Large intestine (tissue), 3 donors: ENCODE measurements around the gene TBC1D12. TPM values are rescaled to one million over a fixed set of nuclear protein-coding genes. Genes with fewer than 3 reads are reported as not detected.

Experiments used
- DNase-seq, 2 donors: peaks; one replicate each; pipeline versions ENCODE4 v3.0.0 to v3.0.0-alpha.2; 2013
- H3K27ac ChIP-seq: one replicate; pipeline ENCODE4 v1.5.1; 2013; ENCODE audit warnings: low read length
- H3K27me3 ChIP-seq: 2 replicates; pipeline ENCODE4 v1.6.1; 2013; ENCODE audit warnings: low read length; ENCODE audit not compliant: control insufficient read depth, insufficient read depth
- H3K36me3 ChIP-seq: 2 replicates; pipeline ENCODE4 v1.6.1; 2013; ENCODE audit warnings: low read length; ENCODE audit not compliant: control insufficient read depth, insufficient read depth
- H3K4me1 ChIP-seq: one replicate; pipeline ENCODE4 v1.6.1; 2013; ENCODE audit warnings: low read length; ENCODE audit not compliant: control insufficient read depth, insufficient read depth
- H3K4me3 ChIP-seq: one replicate; pipeline ENCODE4 v1.5.1; 2013; ENCODE audit warnings: low read length
- H3K9me3 ChIP-seq: one replicate; pipeline ENCODE4 v1.6.1; 2013; ENCODE audit warnings: mild to moderate bottlenecking, low read depth, low read length, moderate library complexity; ENCODE audit not compliant: control insufficient read depth
- WGBS: methylation state at CpG from one replicate; pipeline ENCODE4 v1.1.5; 2013; ENCODE audit warnings: low lambda C conversion rate; ENCODE audit not compliant: insufficient coverage; 5-methylcytosine and 5-hydroxymethylcytosine counted together
- polyA plus RNA-seq: library from polyadenylated mRNA; unstranded; fragments of 120-200 nt; gene quantifications from one replicate; pipeline ENCODE4 v1.2.1, GENCODE V29; 2013

The TBC1D12 gene
- polyA plus RNA-seq, 1 donor, result 12.1 TPM

- no peak for DNase-seq
- no peaks in the 10 kb centered on the region for H3K9me3 ChIP-seq
- no peaks in the 10 kb centered on the region for H3K36me3 ChIP-seq
- WGBS, result no CpG with 5 or more reads among the region's 1 CpG
- no peak overlapping the region for H3K27ac ChIP-seq
- no peaks in the 10 kb centered on the region for H3K27me3 ChIP-seq
- H3K4me3 ChIP-seq, result no peak overlapping the region
- H3K4me1 ChIP-seq, result no peaks in the 10 kb centered on the region
Observed at GRCh38 chr10:94485094-94485493, 82.8 kb downstream of the TBC1D12 start.

DNA sequence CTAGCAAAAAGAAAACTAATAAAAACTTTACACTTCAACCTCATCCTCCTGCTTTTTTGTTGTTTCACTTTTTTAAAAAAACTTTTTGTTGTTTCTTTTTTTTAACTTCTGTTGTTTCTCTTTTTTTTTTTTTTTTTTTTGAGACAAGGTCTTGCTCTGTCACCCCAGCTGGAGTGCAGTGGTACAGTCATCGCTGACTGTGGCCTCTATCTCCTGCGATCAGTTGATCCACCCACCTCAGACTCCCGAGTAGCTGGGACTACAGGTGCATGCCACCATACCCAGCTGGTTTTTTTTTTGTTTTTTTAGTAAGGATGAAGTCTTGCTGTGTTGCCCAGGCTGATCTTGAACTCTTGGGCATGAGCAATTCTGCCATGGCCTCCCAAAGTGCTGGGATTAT lies 85.2 kb downstream of the TBC1D12 start:
- WGBS, result no CpG with 5 or more reads among the region's 3 CpGs
- Histone ChIP-seq H3K9me3 (no peaks in the 10 kb centered on the region), H3K27ac (no peak overlapping the region), H3K4me1 (no peaks in the 10 kb centered on the region), H3K27me3 (no peaks in the 10 kb centered on the region), H3K4me3 (no peak overlapping the region), H3K36me3 (no peaks in the 10 kb centered on the region)
- no peak for DNase-seq

- Histone ChIP-seq H3K4me3 (no peak overlapping the region), H3K36me3 (no peaks in the 10 kb centered on the region), H3K27ac (no peak overlapping the region), H3K27me3 (no peaks in the 10 kb centered on the region), H3K4me1 (no peaks in the 10 kb centered on the region), H3K9me3 (no peaks in the 10 kb centered on the region)
- DNase-seq, result no peak
- WGBS, result no CpG with 5 or more reads among the region's 4 CpGs
Observed at GRCh38 chr10:94489107-94489506, 86.8 kb downstream of the TBC1D12 start.

GRCh38 chr10:94489976-94490788 lies 87.8 kb downstream of the TBC1D12 start:
- DNase-seq, result no peak
- H3K9me3 ChIP-seq, result no peaks in the 10 kb centered on the region
- no peak overlapping the region for H3K27ac ChIP-seq
- no peak overlapping the region for H3K4me3 ChIP-seq
- H3K36me3 ChIP-seq, result no peaks in the 10 kb centered on the region
- WGBS, result 100% methylated on average over 1 of the region's 3 CpGs
- no peaks in the 10 kb centered on the region for H3K4me1 ChIP-seq
- no peaks in the 10 kb centered on the region for H3K27me3 ChIP-seq

- H3K9me3 ChIP-seq, result no peaks in the 10 kb centered on the region
- H3K27ac ChIP-seq, result no peak overlapping the region
- DNase-seq, result no peak
- no peaks in the 10 kb centered on the region for H3K27me3 ChIP-seq
- H3K4me1 ChIP-seq, result no peaks in the 10 kb centered on the region
- no peaks in the 10 kb centered on the region for H3K36me3 ChIP-seq
- no peak overlapping the region for H3K4me3 ChIP-seq
Observed at GRCh38 chr10:94490789-94491039, 88.4 kb downstream of the TBC1D12 start.

DNA sequence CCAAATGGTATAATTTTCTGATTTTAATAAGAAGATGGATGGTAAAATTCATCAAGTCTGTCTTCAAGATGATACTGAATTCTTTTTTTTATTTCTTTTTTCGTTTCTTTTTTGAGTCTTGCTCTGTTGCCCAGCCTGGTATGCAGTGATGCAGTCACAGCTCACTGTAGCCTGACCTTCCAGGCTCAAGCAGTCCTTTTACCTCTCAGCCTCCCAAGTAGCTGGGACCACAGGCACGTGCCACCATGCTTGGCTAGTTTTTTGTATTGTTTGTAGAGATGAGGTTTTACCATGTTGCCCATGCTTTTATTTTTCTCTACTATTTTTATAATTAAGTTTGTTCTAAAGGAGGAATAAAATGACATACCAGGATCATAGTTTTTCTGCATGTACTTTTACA lies 91.1 kb downstream of the TBC1D12 start:
- DNase-seq, result no peak
- WGBS, result 89% methylated on average over 1 of the region's 2 CpGs
- Histone ChIP-seq H3K4me1 (no peaks in the 10 kb centered on the region), H3K36me3 (peaks cover under 1% of the 10 kb centered on the region), H3K9me3 (no peaks in the 10 kb centered on the region), H3K27me3 (no peaks in the 10 kb centered on the region), H3K27ac (no peak overlapping the region), H3K4me3 (no peak overlapping the region)

- no peak overlapping the region for H3K4me3 ChIP-seq
- 56% methylated on average over 1 of the region's 4 CpGs for WGBS
- H3K4me1 ChIP-seq, result no peaks in the 10 kb centered on the region
- no peaks in the 10 kb centered on the region for H3K27me3 ChIP-seq
- no peak overlapping the region for H3K27ac ChIP-seq
- DNase-seq, result no peak
- peaks cover 3% of the 10 kb centered on the region for H3K36me3 ChIP-seq
- H3K9me3 ChIP-seq, result no peaks in the 10 kb centered on the region
Observed at GRCh38 chr10:94496010-94496409, 93.7 kb downstream of the TBC1D12 start.

- H3K4me3 ChIP-seq, result no peak overlapping the region
- H3K4me1 ChIP-seq, result no peaks in the 10 kb centered on the region
- H3K27ac ChIP-seq, result no peak overlapping the region
- 91% methylated on average over 1 of the region's 3 CpGs for WGBS
- no peak for DNase-seq
- no peaks in the 10 kb centered on the region for H3K27me3 ChIP-seq
- no peaks in the 10 kb centered on the region for H3K9me3 ChIP-seq
- peaks cover 3% of the 10 kb centered on the region for H3K36me3 ChIP-seq
Observed at GRCh38 chr10:94496646-94497045, 94.3 kb downstream of the TBC1D12 start.

GRCh38 chr10:94500063-94500462 lies 97.7 kb downstream of the TBC1D12 start:
- Histone ChIP-seq H3K27ac (no peak overlapping the region), H3K4me3 (no peak overlapping the region), H3K27me3 (no peaks in the 10 kb centered on the region), H3K9me3 (no peaks in the 10 kb centered on the region), H3K36me3 (peaks cover 3% of the 10 kb centered on the region), H3K4me1 (no peaks in the 10 kb centered on the region)
- WGBS, result no CpG with 5 or more reads among the region's 5 CpGs
- DNase-seq, result no peak

- WGBS, result 95% methylated on average over 3 of the region's 5 CpGs
- Histone ChIP-seq H3K36me3 (peaks cover 23% of the 10 kb centered on the region), H3K4me1 (no peaks in the 10 kb centered on the region), H3K27ac (no peak overlapping the region), H3K4me3 (no peak overlapping the region), H3K9me3 (no peaks in the 10 kb centered on the region), H3K27me3 (no peaks in the 10 kb centered on the region)
- no peak for DNase-seq
Observed at GRCh38 chr10:94521276-94522250, 119.2 kb downstream of the TBC1D12 start.
